NCI-H1436 treated with DMSO at 0.1 percent for 48 hours (cell line): ENCODE data around the gene CMTM5.
A peak's percentile ranks its signal among the peaks of the same experiment; 100 is the strongest.

Experiments
- DNase-seq: peaks from one replicate; lab custom pipeline; 2025; lab: John Stamatoyannopoulos, UW

CMTM5 gene

GRCh38 chr14:23358042-23358441 is 18.8 kb upstream of the CMTM5 start:
- no peak for DNase-seq

GRCh38 chr14:23358553-23359166 is 18.2 kb upstream of the CMTM5 start:
- no peak for DNase-seq

- DNase-seq: no peak
Measured at GRCh38 chr14:23359167-23359626, 17.6 kb upstream of the CMTM5 start.

- no peak for DNase-seq
Measured at GRCh38 chr14:23359722-23360447, 17.0 kb upstream of the CMTM5 start.

- no peak for DNase-seq
Measured at GRCh38 chr14:23360496-23360895, 16.4 kb upstream of the CMTM5 start.

GRCh38 chr14:23361320-23361719 is 15.5 kb upstream of the CMTM5 start:
- DNase-seq: no peak

- no peak for DNase-seq
Measured at GRCh38 chr14:23361763-23362162, 15.1 kb upstream of the CMTM5 start.

GRCh38 chr14:23362200-23362599 is 14.6 kb upstream of the CMTM5 start:
- DNase-seq: no peak

GRCh38 chr14:23364164-23365035 is 12.4 kb upstream of the CMTM5 start:
- no peak for DNase-seq

GRCh38 chr14:23365036-23365731 is 11.7 kb upstream of the CMTM5 start, which contains the start of gene EFS:
TSS of gene EFS (minus strand) at chr14:23365172. CDS start at chr14:23365025, 147 bp downstream.
- no peak for DNase-seq

GRCh38 chr14:23365732-23366425 is 11.0 kb upstream of the CMTM5 start:
- no peak for DNase-seq

GRCh38 chr14:23366426-23366921 is 10.4 kb upstream of the CMTM5 start:
- DNase-seq: peak; percentile 28

- no peak for DNase-seq
Measured at GRCh38 chr14:23370221-23370620, 6.6 kb upstream of the CMTM5 start.

GRCh38 chr14:23371865-23372264 is 5.0 kb upstream of the CMTM5 start:
- no peak for DNase-seq

GRCh38 chr14:23372509-23372908 is 4.3 kb upstream of the CMTM5 start, which contains the start of gene IL25:
TSS of gene IL25 (plus strand) at chr14:23372809.
- DNase-seq: no peak

GRCh38 chr14:23373041-23373440 is 3.8 kb upstream of the CMTM5 start:
- DNase-seq: no peak

GRCh38 chr14:23375527-23376251 is 1.2 kb upstream of the CMTM5 start:
- no peak for DNase-seq

- no peak for DNase-seq
Measured at GRCh38 chr14:23377198-23377550, 328 bp downstream of the CMTM5 start.

- no peak for DNase-seq
Measured at GRCh38 chr14:23377573-23378563, 1.0 kb downstream of the CMTM5 start.
